ENCODE measurements around the gene RARS2.

GRCh38 chr6:87553159-87553765 lies 36.5 kb downstream of the RARS2 start:
- no peak for TF ChIP-seq CTCF (conservative IDR thresholded peaks at IDR 0.05 in 1 of 2, IDR thresholded peaks at IDR 0.05 in 1 of 2; ENCODE audit: low read depth in 1 of 2, low read length in 2 of 2)
- TF ChIP-seq EZH2 (IDR thresholded peaks at IDR 0.05; ENCODE audit: low read length, missing control alignments): no peak
